ENCODE data around the gene PLXDC1. TPM values are rescaled to one million over a fixed set of nuclear protein-coding genes. Genes with fewer than 3 reads are reported as not detected.

Gene PLXDC1
- total RNA-seq, 6 experiments from 2014 or later: 0.11 to 1.6 (median 0.54) TPM

GRCh38 chr17:39183720-39184119 lies 32.3 kb upstream of the PLXDC1 start:
- DNase-seq: no peak

DNA sequence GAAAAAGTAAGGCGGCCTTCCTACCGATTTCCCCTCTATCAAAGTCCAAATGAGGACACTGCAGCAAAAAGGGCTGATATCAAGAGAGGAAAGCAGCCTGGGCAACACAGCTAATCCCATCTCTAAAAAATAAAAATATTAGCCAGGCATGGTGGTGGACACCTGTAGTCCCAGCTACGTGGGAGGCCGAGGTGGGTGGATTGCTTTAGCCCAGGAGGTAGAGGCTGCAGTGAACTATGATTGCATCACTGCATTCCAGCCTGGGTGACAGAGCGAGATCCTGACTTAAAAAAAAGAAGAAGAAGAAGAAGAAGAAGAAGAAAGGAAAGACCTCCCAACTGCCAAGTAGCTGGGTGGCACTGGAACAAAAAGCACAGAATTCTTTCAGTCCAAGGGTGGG lies 31.6 kb upstream of the PLXDC1 start:
- 86% methylated on average over 5 of the region's 5 CpGs for WGBS (ENCODE audit: insufficient coverage, low coverage, low lambda C conversion rate, missing lambda C conversion rate)
- Histone ChIP-seq H3K27ac (no peak overlapping the region), H3K27me3 (no peaks in the 10 kb centered on the region), H3K4me1 (no peaks in the 10 kb centered on the region), H3K36me3 (no peaks in the 10 kb centered on the region), H3K9me3 (no peaks in the 10 kb centered on the region), H3K4me3 (no peak overlapping the region)
- no peak for DNase-seq
- intact Hi-C loops (cut with DNase I): no loop called here
- ATAC-seq: no peak
- TF ChIP-seq POLR2A (IDR thresholded peaks at IDR 0.05) (no peak), CTCF (IDR thresholded peaks at IDR 0.05) (no peak)

More at GRCh38 chr17:39183720-39184119, 32.3 kb upstream of the PLXDC1 start:
- no peaks in the 10 kb centered on the region for H3K9me3 ChIP-seq
- TF ChIP-seq POLR2A (IDR thresholded peaks at IDR 0.05): no peak
- no peak for TF ChIP-seq CTCF (IDR thresholded peaks at IDR 0.05)
- intact Hi-C loops (cut with DNase I): no loop called here
- H3K27me3 ChIP-seq: no peaks in the 10 kb centered on the region
- WGBS (ENCODE audit: insufficient coverage, low coverage, low lambda C conversion rate, missing lambda C conversion rate): 81% methylated on average over 5 of the region's 10 CpGs
- no peak for ATAC-seq
- no peak overlapping the region for H3K4me3 ChIP-seq
- H3K4me1 ChIP-seq: no peaks in the 10 kb centered on the region
- no peaks in the 10 kb centered on the region for H3K36me3 ChIP-seq
- H3K27ac ChIP-seq: no peak overlapping the region

GRCh38 chr17:39181303-39181702 lies 29.9 kb upstream of the PLXDC1 start:
- 74% methylated on average over 5 of the region's 5 CpGs for WGBS (ENCODE audit: insufficient coverage, low coverage, low lambda C conversion rate, missing lambda C conversion rate)
- Histone ChIP-seq H3K4me1 (no peaks in the 10 kb centered on the region), H3K9me3 (no peaks in the 10 kb centered on the region), H3K4me3 (no peak overlapping the region), H3K27ac (no peak overlapping the region), H3K36me3 (no peaks in the 10 kb centered on the region), H3K27me3 (no peaks in the 10 kb centered on the region)
- ATAC-seq: no peak
- TF ChIP-seq POLR2A (IDR thresholded peaks at IDR 0.05) (no peak), CTCF (IDR thresholded peaks at IDR 0.05) (no peak)
- intact Hi-C loops (cut with DNase I): no loop called here
- no peak for DNase-seq

GRCh38 chr17:39178536-39178935 lies 27.1 kb upstream of the PLXDC1 start:
- Histone ChIP-seq H3K4me3 (no peak overlapping the region), H3K4me1 (no peaks in the 10 kb centered on the region), H3K27me3 (no peaks in the 10 kb centered on the region), H3K27ac (no peak overlapping the region), H3K9me3 (no peaks in the 10 kb centered on the region), H3K36me3 (no peaks in the 10 kb centered on the region)
- no peak for TF ChIP-seq POLR2A (IDR thresholded peaks at IDR 0.05)
- ATAC-seq (no peak), DNase-seq (no peak)
- intact Hi-C loops (cut with DNase I): no loop called here
- WGBS (ENCODE audit: insufficient coverage, low coverage, low lambda C conversion rate, missing lambda C conversion rate): 84% methylated on average over 2 of the region's 4 CpGs

- WGBS (ENCODE audit: insufficient coverage, low coverage, low lambda C conversion rate, missing lambda C conversion rate): 100% methylated on average over 1 of the region's 12 CpGs
- no peaks in the 10 kb centered on the region for H3K27me3 ChIP-seq
- H3K9me3 ChIP-seq: no peaks in the 10 kb centered on the region
- no peak for TF ChIP-seq CTCF (IDR thresholded peaks at IDR 0.05)
- ATAC-seq (no peak), DNase-seq (no peak)
- H3K4me1 ChIP-seq: no peaks in the 10 kb centered on the region
- H3K36me3 ChIP-seq: no peaks in the 10 kb centered on the region
- no peak overlapping the region for H3K27ac ChIP-seq
- no peak overlapping the region for H3K4me3 ChIP-seq
- intact Hi-C loops (cut with DNase I): no loop called here
Observed at GRCh38 chr17:39177256-39177655, 25.8 kb upstream of the PLXDC1 start.

All from right lobe of liver (tissue), 6 donors.